MM.1S (cell line): ENCODE data around the gene MNT.

Source experiments
- DNase-seq: peaks from one replicate; pipeline ENCODE4 v3.0.0-alpha.2; 2015
- H2AFZ ChIP-seq: fragments of 300-600 bp; sonication (generic); 2 replicates; pipeline ENCODE4 v1.6.0; 2016; ENCODE audit warnings: antibody characterized with exemption, low read length
- H3F3A ChIP-seq: fragments of 300-600 bp; sonication (generic); 2 replicates; pipeline ENCODE4 v1.6.1; 2016; ENCODE audit warnings: mild to moderate bottlenecking, antibody characterized with exemption, low read length, moderate library complexity, mixed read lengths; ENCODE audit not compliant: insufficient read depth
- H3K27ac ChIP-seq: fragments of 300-600 bp; sonication (generic); 2 replicates; pipeline ENCODE4 v1.5.1; 2016; ENCODE audit warnings: mild to moderate bottlenecking, low read length
- H3K27me3 ChIP-seq: fragments of 300-600 bp; sonication (generic); replicated peaks from 2 replicates; pipeline ENCODE4 v1.6.0; 2016; ENCODE audit warnings: low read length; ENCODE audit not compliant: insufficient read depth
- H3K36me3 ChIP-seq: fragments of 300-600 bp; sonication (generic); replicated peaks from 2 replicates; pipeline ENCODE4 v1.6.1; 2016; ENCODE audit warnings: mild to moderate bottlenecking, low read length, mixed read lengths; ENCODE audit not compliant: insufficient read depth
- H3K4me1 ChIP-seq: fragments of 300-600 bp; sonication (generic); 2 replicates; pipeline ENCODE4 v1.6.1; 2016; ENCODE audit warnings: low read length, mixed read lengths
- H3K4me2 ChIP-seq: fragments of 300-600 bp; sonication (generic); 2 replicates; pipeline ENCODE4 v1.6.0; 2016; ENCODE audit warnings: low read depth, low read length
- H3K4me3 ChIP-seq: fragments of 300-600 bp; sonication (generic); 2 replicates; pipeline ENCODE4 v1.5.1; 2016; ENCODE audit warnings: low read length, mixed read lengths
- H3K79me2 ChIP-seq: fragments of 300-600 bp; sonication (generic); 2 replicates; pipeline ENCODE4 v1.6.1; 2016; ENCODE audit warnings: mixed run types, low read length, mixed read lengths
- H3K9ac ChIP-seq: fragments of 300-600 bp; sonication (generic); 2 replicates; pipeline ENCODE4 v1.6.1; 2016; ENCODE audit warnings: low read length, mixed read lengths
- H3K9me2 ChIP-seq: fragments of 300-600 bp; sonication (generic); replicated peaks from 2 replicates; pipeline ENCODE4 v1.6.1; 2016; ENCODE audit warnings: mild to moderate bottlenecking, low read length, mixed read lengths; ENCODE audit not compliant: insufficient read depth
- H3K9me3 ChIP-seq: fragments of 300-600 bp; sonication (generic); replicated peaks from 2 replicates; pipeline ENCODE4 v1.6.1; 2016; ENCODE audit warnings: mild to moderate bottlenecking, low read length, mixed read lengths; ENCODE audit not compliant: insufficient read depth
- H4K20me1 ChIP-seq: fragments of 300-600 bp; sonication (generic); 2 replicates; pipeline ENCODE4 v1.6.1; 2016; ENCODE audit warnings: mild to moderate bottlenecking, low read length, moderate library complexity, mixed read lengths; ENCODE audit not compliant: insufficient read depth
- EZH2 ChIP-seq: fragments of 300-600 bp; sonication (generic); optimal IDR thresholded peaks from 2 replicates; pipeline ENCODE3; 2017; ENCODE audit warnings: low read depth, mild to moderate bottlenecking, antibody characterized with exemption, low read length, mixed read lengths
- EZH2phosphoT487 ChIP-seq: fragments of 300-600 bp; sonication (generic); IDR thresholded peaks from 2 replicates; pipeline ENCODE4 v1.6.1; 2018; ENCODE audit warnings: antibody characterized with exemption, low read length
- TF ChIP-seq, protein P1 (sequence below): fragments of 300-600 bp; sonication (generic); IDR thresholded peaks from 2 replicates; pipeline ENCODE4 v1.5.1; 2016; ENCODE audit warnings: antibody characterized with exemption, low read length, mixed read lengths

Gene MNT

DNA sequence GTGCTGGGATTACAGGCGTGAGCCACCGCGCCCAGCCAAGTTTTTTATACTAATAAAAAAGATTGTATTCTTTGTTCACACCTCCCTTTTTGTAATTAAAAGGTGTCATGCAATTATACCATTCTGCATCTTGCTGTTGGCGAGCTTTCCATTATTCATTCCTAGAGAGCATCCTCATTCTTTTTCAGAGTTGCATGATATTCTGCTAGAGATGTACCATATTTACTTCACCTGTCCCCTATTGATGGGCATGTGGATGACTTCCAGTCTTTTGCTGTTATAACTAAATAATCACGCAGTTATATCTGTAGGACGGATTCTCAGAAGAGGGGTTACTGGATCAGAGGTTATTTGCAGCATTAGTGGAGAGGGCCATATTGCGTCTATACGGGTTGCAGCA lies 46.5 kb downstream of the MNT start:
- Histone ChIP-seq H3K4me2 (no peak overlapping the region), H4K20me1 (no peaks in the 10 kb centered on the region), H3K27ac (no peak overlapping the region), H3K4me1 (peaks cover 8% of the 10 kb centered on the region), H3K4me3 (no peak overlapping the region), H3K9me2 (no peaks in the 10 kb centered on the region), H3F3A (peaks cover 14% of the 10 kb centered on the region), H3K36me3 (no peaks in the 10 kb centered on the region), H3K9me3 (no peaks in the 10 kb centered on the region), H3K27me3 (no peaks in the 10 kb centered on the region), H3K79me2 (no peaks in the 10 kb centered on the region), H2AFZ (no peak overlapping the region), H3K9ac (no peak overlapping the region)
- no peak for TF ChIP-seq EZH2
- TF ChIP-seq, protein P1, sequence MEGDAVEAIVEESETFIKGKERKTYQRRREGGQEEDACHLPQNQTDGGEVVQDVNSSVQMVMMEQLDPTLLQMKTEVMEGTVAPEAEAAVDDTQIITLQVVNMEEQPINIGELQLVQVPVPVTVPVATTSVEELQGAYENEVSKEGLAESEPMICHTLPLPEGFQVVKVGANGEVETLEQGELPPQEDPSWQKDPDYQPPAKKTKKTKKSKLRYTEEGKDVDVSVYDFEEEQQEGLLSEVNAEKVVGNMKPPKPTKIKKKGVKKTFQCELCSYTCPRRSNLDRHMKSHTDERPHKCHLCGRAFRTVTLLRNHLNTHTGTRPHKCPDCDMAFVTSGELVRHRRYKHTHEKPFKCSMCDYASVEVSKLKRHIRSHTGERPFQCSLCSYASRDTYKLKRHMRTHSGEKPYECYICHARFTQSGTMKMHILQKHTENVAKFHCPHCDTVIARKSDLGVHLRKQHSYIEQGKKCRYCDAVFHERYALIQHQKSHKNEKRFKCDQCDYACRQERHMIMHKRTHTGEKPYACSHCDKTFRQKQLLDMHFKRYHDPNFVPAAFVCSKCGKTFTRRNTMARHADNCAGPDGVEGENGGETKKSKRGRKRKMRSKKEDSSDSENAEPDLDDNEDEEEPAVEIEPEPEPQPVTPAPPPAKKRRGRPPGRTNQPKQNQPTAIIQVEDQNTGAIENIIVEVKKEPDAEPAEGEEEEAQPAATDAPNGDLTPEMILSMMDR, result no peak
- no peak for TF ChIP-seq EZH2phosphoT487
- DNase-seq, result no peak

DNA sequence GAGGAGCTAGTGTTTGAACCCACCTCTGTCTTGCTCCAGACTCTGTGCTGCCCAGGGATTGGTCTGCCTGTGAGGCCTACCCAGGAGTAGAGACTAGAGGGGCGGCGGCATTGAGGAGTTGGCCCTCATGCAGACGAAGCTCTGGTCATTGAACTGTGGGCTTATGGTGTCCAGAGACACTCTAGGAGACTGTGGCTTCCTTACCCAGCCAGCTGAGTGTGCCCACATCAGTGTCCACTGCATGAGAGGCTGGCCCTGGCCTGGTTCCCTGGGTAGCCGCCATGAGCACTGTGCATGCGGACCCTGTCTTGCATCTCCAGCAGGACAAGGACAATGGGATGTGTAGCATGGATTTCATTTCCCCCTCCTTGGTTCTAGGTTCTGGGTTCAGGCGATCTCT lies 49.6 kb downstream of the MNT start:
- Histone ChIP-seq H3K27me3 (no peaks in the 10 kb centered on the region), H3K27ac (no peak overlapping the region), H3K36me3 (no peaks in the 10 kb centered on the region), H3K9me2 (no peaks in the 10 kb centered on the region), H3K4me1 (peaks cover 8% of the 10 kb centered on the region), H4K20me1 (no peaks in the 10 kb centered on the region), H2AFZ (no peak overlapping the region), H3K4me2 (no peak overlapping the region), H3K4me3 (no peak overlapping the region), H3K79me2 (no peaks in the 10 kb centered on the region), H3K9me3 (no peaks in the 10 kb centered on the region), H3F3A (peaks cover 14% of the 10 kb centered on the region), H3K9ac (no peak overlapping the region)
- DNase-seq, result no peak
- TF ChIP-seq EZH2, result no peak
- TF ChIP-seq, protein P1, result no peak
- no peak for TF ChIP-seq EZH2phosphoT487

DNA sequence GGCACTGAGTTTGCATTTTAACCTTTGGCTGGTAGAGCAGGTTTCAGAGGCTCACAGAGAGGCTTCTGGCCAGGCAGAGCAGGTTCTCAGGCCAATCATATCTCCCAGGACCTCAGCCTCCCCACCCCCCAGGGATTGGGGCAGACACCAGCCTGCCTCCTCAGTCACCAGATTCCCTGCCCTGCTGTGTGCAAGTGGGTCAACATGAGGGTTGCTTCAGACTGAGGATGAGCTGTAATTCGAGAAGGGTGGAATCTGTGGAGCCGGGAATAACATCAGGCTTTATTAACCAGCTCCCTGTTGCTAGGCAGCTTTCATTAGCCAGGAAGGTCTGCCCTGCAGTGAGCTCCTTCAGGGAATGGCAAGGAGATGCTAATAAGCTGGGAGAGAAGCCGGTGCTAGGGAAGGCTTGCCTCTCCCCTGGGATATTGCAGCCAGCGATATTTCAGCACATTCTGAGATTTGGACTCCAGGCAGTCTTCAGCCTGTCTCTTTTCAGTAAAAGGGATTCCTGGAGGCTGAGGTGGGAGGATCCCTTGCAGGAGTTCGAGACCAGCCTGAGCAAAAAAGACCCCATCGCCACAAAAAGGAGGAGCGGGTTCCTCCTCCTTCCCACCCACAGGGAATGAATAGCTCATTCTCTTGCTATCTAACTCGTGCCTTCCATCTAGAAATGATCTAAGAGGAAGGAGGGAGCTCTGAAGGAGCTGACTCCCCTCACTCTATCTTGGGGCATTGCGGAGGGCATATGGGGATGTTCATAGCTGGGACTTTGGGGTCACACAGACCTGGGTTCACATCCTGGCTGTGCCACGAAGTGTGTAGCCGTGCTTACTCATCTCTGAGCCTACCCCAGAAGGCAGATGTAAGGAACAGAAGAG lies 52.8 kb downstream of the MNT start:
- Histone ChIP-seq H4K20me1 (no peaks in the 10 kb centered on the region), H3K79me2 (no peaks in the 10 kb centered on the region), H3K4me2 (no peak overlapping the region), H3K36me3 (no peaks in the 10 kb centered on the region), H3K27me3 (no peaks in the 10 kb centered on the region), H2AFZ (no peak overlapping the region), H3K9ac (no peak overlapping the region), H3K4me1 (peaks cover 8% of the 10 kb centered on the region; the same call in 1 of the 2 replicates), H3K9me3 (no peaks in the 10 kb centered on the region), H3K9me2 (no peaks in the 10 kb centered on the region), H3F3A (peaks cover 8% of the 10 kb centered on the region), H3K27ac (no peak overlapping the region), H3K4me3 (no peak overlapping the region)
- DNase-seq, result no peak
- TF ChIP-seq EZH2phosphoT487 (no peak), EZH2 (no peak)
- TF ChIP-seq, protein P1, result no peak
